IMR-90 (cell line): ENCODE results near the gene SLAMF8. TPM values are rescaled to one million over a fixed set of nuclear protein-coding genes. Genes with fewer than 3 reads are reported as not detected.
A peak's percentile ranks its signal among the peaks of the same experiment; 100 is the strongest.

Experiments used
- ATAC-seq: fragments of 200-7000 bp; cut with Tn5 transposase; 2 replicates; pipeline ENCODE4 v1.9.1; 2020; ENCODE audit warnings: low read depth, mild to moderate bottlenecking, moderate library complexity
- BruUV-seq: library from RNA; stranded (reverse); fragments of 400-500 nt; replicated peaks from 2 replicates; lab custom pipeline; 2021; lab: Mats Ljungman, UMichigan
- CTCF ChIA-PET: fragments of 300-600 bp; formaldehyde crosslinking; extraction: SDS; loops from one replicate; lab custom pipeline; 2021; ENCODE audit warnings: antibody characterized with exemption; lab: Yijun Ruan, JAX
- POLR2A ChIA-PET: fragments of 300-600 bp; sonication (Branson Sonifier 250); formaldehyde crosslinking; loops from one replicate; lab custom pipeline; 2022; ENCODE audit warnings: antibody characterized with exemption; ENCODE audit not compliant: unreplicated experiment; lab: Charles Lee
- DNase-seq: peaks from one replicate; pipeline ENCODE4 v3.0.0; 2013
- H2AFZ ChIP-seq: replicated peaks from 2 replicates; pipeline ENCODE3; 2013; ENCODE audit warnings: low read length, mild to moderate bottlenecking; ENCODE audit not compliant: poor library complexity
- H2AK5ac ChIP-seq: 2 replicates; pipeline ENCODE4 v1.6.1; 2013; ENCODE audit warnings: low read depth, low read length, inconsistent platforms
- H2AK9ac ChIP-seq: replicated peaks from 2 replicates; pipeline ENCODE3; 2013; ENCODE audit warnings: mild to moderate bottlenecking, low read depth, low read length, moderate library complexity; ENCODE audit not compliant: poor library complexity
- H2BK120ac ChIP-seq: 2 replicates; pipeline ENCODE4 v1.6.1; 2013; ENCODE audit warnings: low read depth, low read length, inconsistent platforms
- H2BK15ac ChIP-seq: 3 replicates; pipeline ENCODE4 v1.6.1; 2013; ENCODE audit warnings: low read depth, low read length, inconsistent platforms
- H2BK20ac ChIP-seq: 2 replicates; pipeline ENCODE4 v1.6.1; 2013; ENCODE audit warnings: low read depth, mild to moderate bottlenecking, inconsistent platforms, low read length, moderate library complexity
- H2BK5ac ChIP-seq: 2 replicates; pipeline ENCODE4 v1.6.1; 2013; ENCODE audit warnings: mild to moderate bottlenecking, low read depth, low read length, inconsistent platforms; ENCODE audit not compliant: poor library complexity, severe bottlenecking
- H3K14ac ChIP-seq: replicated peaks from 2 replicates; pipeline ENCODE4 v1.6.1; 2013; ENCODE audit warnings: low read depth, low read length, inconsistent platforms
- H3K18ac ChIP-seq: 2 replicates; pipeline ENCODE4 v1.6.1; 2013; ENCODE audit warnings: low read depth, low read length, control low read depth
- H3K23ac ChIP-seq: 2 replicates; pipeline ENCODE4 v1.6.1; 2013; ENCODE audit warnings: low read depth, low read length, inconsistent platforms
- H3K27ac ChIP-seq: 2 replicates; pipeline ENCODE4 v1.5.1; 2013; ENCODE audit warnings: mild to moderate bottlenecking, control low read depth, low read length; ENCODE audit not compliant: insufficient read depth
- H3K27me3 ChIP-seq: 2 replicates; pipeline ENCODE4 v1.6.1; 2013; ENCODE audit warnings: low read length; ENCODE audit not compliant: control insufficient read depth, insufficient read depth
- H3K36me3 ChIP-seq: 2 replicates; pipeline ENCODE4 v1.6.1; 2013; ENCODE audit warnings: low read length, mixed read lengths; ENCODE audit not compliant: control insufficient read depth, insufficient read depth
- H3K4ac ChIP-seq: 2 replicates; pipeline ENCODE4 v1.6.1; 2013; ENCODE audit warnings: low read depth, low read length, inconsistent platforms
- H3K4me1 ChIP-seq: 2 replicates; pipeline ENCODE4 v1.6.1; 2013; ENCODE audit warnings: low read length, mixed read lengths; ENCODE audit not compliant: control insufficient read depth, insufficient read depth
- H3K4me2 ChIP-seq: 2 replicates; pipeline ENCODE4 v1.6.1; 2013; ENCODE audit warnings: low read depth, mild to moderate bottlenecking, control low read depth, low read length, moderate library complexity
- H3K4me3 ChIP-seq: 2 replicates; pipeline ENCODE4 v1.5.1; 2013; ENCODE audit warnings: low read depth, mild to moderate bottlenecking, control low read depth, low read length, moderate library complexity; ENCODE audit not compliant: insufficient read depth
- H3K56ac ChIP-seq: 2 replicates; pipeline ENCODE4 v1.6.1; 2013; ENCODE audit warnings: low read length, inconsistent platforms; ENCODE audit not compliant: insufficient read depth; ENCODE audit errors: extremely low read depth
- H3K79me1 ChIP-seq, 2 experiments: 2 replicates each; pipeline ENCODE4 v1.6.1; 2013; ENCODE audit warnings: low read length in 2 of 2, inconsistent platforms in 1 of 2, low read depth in 1 of 2
- H3K9ac ChIP-seq: 2 replicates; pipeline ENCODE4 v1.6.1; 2013; ENCODE audit warnings: low read depth, low read length, control low read depth
- H3K9me1 ChIP-seq: 2 replicates; pipeline ENCODE4 v1.6.1; 2013; ENCODE audit warnings: low read length, inconsistent platforms; ENCODE audit not compliant: insufficient read depth
- H3K9me3 ChIP-seq: 2 replicates; pipeline ENCODE4 v1.6.1; 2013; ENCODE audit warnings: low read length; ENCODE audit not compliant: control insufficient read depth, insufficient read depth
- H4K20me1 ChIP-seq: 2 replicates; pipeline ENCODE4 v1.6.1; 2013; ENCODE audit warnings: low read length, inconsistent platforms; ENCODE audit not compliant: insufficient read depth
- H4K5ac ChIP-seq: 2 replicates; pipeline ENCODE4 v1.6.1; 2013; ENCODE audit warnings: mild to moderate bottlenecking, low read depth, low read length, control low read depth
- H4K8ac ChIP-seq, 2 experiments: 2 replicates each; pipeline ENCODE4 v1.6.1; 2013; ENCODE audit warnings: low read depth in 2 of 2, low read length in 2 of 2, control low read depth in 1 of 2, inconsistent platforms in 1 of 2
- H4K91ac ChIP-seq: 2 replicates; pipeline ENCODE4 v1.6.1; 2013; ENCODE audit warnings: low read depth, low read length, inconsistent platforms; ENCODE audit not compliant: insufficient read depth
- BHLHE40 ChIP-seq: fragments of 150-350 bp; IDR thresholded peaks from 2 replicates; pipeline ENCODE4 v1.6.1; 2016; ENCODE audit warnings: mild to moderate bottlenecking, low read depth, low read length
- CEBPB ChIP-seq: IDR thresholded peaks from 2 replicates; pipeline ENCODE4 v1.6.1; 2012; ENCODE audit warnings: low read depth, low read length, improper control_type of control experiment
- CHD1 ChIP-seq: IDR thresholded peaks from 2 replicates; pipeline ENCODE4 v1.6.1; 2012; ENCODE audit warnings: low read depth, low read length, improper control_type of control experiment
- FOS ChIP-seq: fragments of 150-350 bp; IDR thresholded peaks from 2 replicates; pipeline ENCODE4 v1.6.1; 2016; ENCODE audit warnings: low read depth, low read length
- MAFK ChIP-seq: IDR thresholded peaks from 2 replicates; pipeline ENCODE4 v1.6.1; 2012; ENCODE audit warnings: low read depth, low read length, improper control_type of control experiment
- MAZ ChIP-seq: IDR thresholded peaks from 2 replicates; pipeline ENCODE4 v1.6.1; 2012; ENCODE audit warnings: low read depth, mild to moderate bottlenecking, low read length, improper control_type of control experiment, moderate library complexity, borderline replicate concordance
- MXI1 ChIP-seq: IDR thresholded peaks from 2 replicates; pipeline ENCODE4 v1.6.1; 2012; ENCODE audit warnings: low read depth, mild to moderate bottlenecking, low read length, moderate library complexity, borderline replicate concordance
- NFE2L2 ChIP-seq: fragments of 150-350 bp; IDR thresholded peaks from 2 replicates; pipeline ENCODE4 v1.6.1; 2016; ENCODE audit warnings: low read depth, mild to moderate bottlenecking, low read length
- POLR2A ChIP-seq: IDR thresholded peaks from 2 replicates; pipeline ENCODE4 v1.6.1; 2012; ENCODE audit warnings: mild to moderate bottlenecking, low read depth, low read length
- RAD21 ChIP-seq: IDR thresholded peaks from 2 replicates; pipeline ENCODE4 v1.6.1; 2012; ENCODE audit warnings: low read length, improper control_type of control experiment
- RCOR1 ChIP-seq: IDR thresholded peaks from 2 replicates; pipeline ENCODE4 v1.6.1; 2012; ENCODE audit warnings: mild to moderate bottlenecking, low read length, improper control_type of control experiment; ENCODE audit not compliant: insufficient replicate concordance
- RFX5 ChIP-seq: IDR thresholded peaks from 2 replicates; pipeline ENCODE4 v1.8.0; 2012; ENCODE audit warnings: low read depth, mild to moderate bottlenecking, low read length, moderate library complexity
- SMC3 ChIP-seq: fragments of 150-350 bp; IDR thresholded peaks from 2 replicates; pipeline ENCODE4 v1.6.1; 2016; ENCODE audit warnings: low read depth, mild to moderate bottlenecking, antibody characterized with exemption, low read length, moderate library complexity
- WGBS, 2 experiments: methylation state at CpG; one replicate each; pipeline versions ENCODE4 v1.1.5 to v1.1.7; 2013; ENCODE audit warnings: missing lambda C conversion rate in 2 of 2; ENCODE audit not compliant: insufficient read length in 1 of 2; ENCODE audit errors: extremely low coverage in 2 of 2; 5-methylcytosine and 5-hydroxymethylcytosine counted together
- dilution Hi-C: fragments of 300-500 bp; cut with HindIII; formaldehyde crosslinking; loops from one replicate; pipeline ENCODE4 v1.14.3; 2018; ENCODE audit warnings: low sequenced_read_pairs; ENCODE audit not compliant: unreplicated experiment
- in situ Hi-C: fragments of 300-500 bp; cut with MboI; formaldehyde crosslinking; loops from 3 replicates; pipeline ENCODE4 v1.14.3; 2019; ENCODE audit warnings: low sequenced_read_pairs, inconsistent platforms, mixed read lengths
- intact Hi-C: fragments of 100-400 bp; cut with micrococcal nuclease; formaldehyde crosslinking; loops from 2 replicates; pipeline ENCODE4 v1.10.0; 2022
- polyA plus RNA-seq, 3 experiments: library from polyadenylated mRNA; depleted of rRNA; stranded (reverse); fragments of >200 nt; gene quantifications; 2 replicates each; pipeline ENCODE4 v1.2.3, GENCODE V29; 2012; ENCODE audit warnings: low replicate concordance in 1 of 3
- total RNA-seq: library from RNA; depleted of rRNA; stranded (reverse); fragments of >200 nt; gene quantifications from 2 replicates; pipeline ENCODE4 v1.2.3, GENCODE V29; 2012
- TF ChIP-seq, protein P1 (sequence below): conservative IDR thresholded peaks from 2 replicates; pipeline ENCODE4 v1.5.1; 2012; ENCODE audit warnings: mild to moderate bottlenecking, low read depth, low read length, improper control_type of control experiment
- TF ChIP-seq, protein P2 (sequence below): fragments of 150-350 bp; IDR thresholded peaks from 2 replicates; pipeline ENCODE4 v1.6.1; 2017; ENCODE audit warnings: mild to moderate bottlenecking, antibody characterized with exemption, low read length, low read depth
- TF ChIP-seq, protein P3 (sequence below): fragments of 150-350 bp; IDR thresholded peaks from 2 replicates; pipeline ENCODE4 v1.6.1; 2016; ENCODE audit warnings: low read depth, mild to moderate bottlenecking, low read length, moderate library complexity, borderline replicate concordance

SLAMF8 gene
- total and polyA plus RNA-seq, 2 of the 4 experiments (the other 2 are of a cell fraction): 0.07 TPM; not detected in 1

DNA sequence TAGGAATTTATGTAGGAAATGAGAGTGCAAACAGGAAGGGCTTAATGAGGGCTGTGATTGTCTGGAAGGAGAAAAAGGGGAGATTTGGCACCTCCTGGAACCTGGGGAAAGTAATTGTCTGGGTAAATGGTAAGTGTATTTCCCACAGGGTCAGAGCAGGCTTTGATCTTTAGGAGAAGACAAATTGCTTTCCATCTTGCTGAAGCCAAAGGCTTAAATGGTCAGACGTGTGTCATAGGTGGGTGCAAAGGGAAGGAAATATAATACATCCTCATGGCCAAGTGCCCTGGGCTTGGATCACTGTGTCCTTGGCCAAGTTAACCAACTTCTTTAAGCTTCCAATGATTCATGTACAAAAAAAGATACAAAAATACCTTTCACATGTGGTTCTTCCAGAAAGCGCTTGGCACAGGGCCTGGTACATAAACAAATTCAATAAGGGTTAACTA, 47.2 kb upstream of the SLAMF8 start:
- no peaks in the 10 kb centered on the region for H3K36me3 ChIP-seq
- no peak overlapping the region for H2AFZ ChIP-seq
- H2AK5ac ChIP-seq: no peak overlapping the region
- no peaks in the 10 kb centered on the region for H3K9me1 ChIP-seq
- no peaks in the 10 kb centered on the region for H3K4me1 ChIP-seq
- no peak overlapping the region for H2AK9ac ChIP-seq
- TF ChIP-seq POLR2A (no peak), CEBPB (no peak), RAD21 (no peak), FOS (no peak), RCOR1 (no peak), BHLHE40 (no peak), MXI1 (no peak), MAZ (no peak), RFX5 (no peak), NFE2L2 (no peak), SMC3 (no peak), CHD1 (no peak), MAFK (no peak)
- TF ChIP-seq, protein P1, sequence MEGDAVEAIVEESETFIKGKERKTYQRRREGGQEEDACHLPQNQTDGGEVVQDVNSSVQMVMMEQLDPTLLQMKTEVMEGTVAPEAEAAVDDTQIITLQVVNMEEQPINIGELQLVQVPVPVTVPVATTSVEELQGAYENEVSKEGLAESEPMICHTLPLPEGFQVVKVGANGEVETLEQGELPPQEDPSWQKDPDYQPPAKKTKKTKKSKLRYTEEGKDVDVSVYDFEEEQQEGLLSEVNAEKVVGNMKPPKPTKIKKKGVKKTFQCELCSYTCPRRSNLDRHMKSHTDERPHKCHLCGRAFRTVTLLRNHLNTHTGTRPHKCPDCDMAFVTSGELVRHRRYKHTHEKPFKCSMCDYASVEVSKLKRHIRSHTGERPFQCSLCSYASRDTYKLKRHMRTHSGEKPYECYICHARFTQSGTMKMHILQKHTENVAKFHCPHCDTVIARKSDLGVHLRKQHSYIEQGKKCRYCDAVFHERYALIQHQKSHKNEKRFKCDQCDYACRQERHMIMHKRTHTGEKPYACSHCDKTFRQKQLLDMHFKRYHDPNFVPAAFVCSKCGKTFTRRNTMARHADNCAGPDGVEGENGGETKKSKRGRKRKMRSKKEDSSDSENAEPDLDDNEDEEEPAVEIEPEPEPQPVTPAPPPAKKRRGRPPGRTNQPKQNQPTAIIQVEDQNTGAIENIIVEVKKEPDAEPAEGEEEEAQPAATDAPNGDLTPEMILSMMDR: no peak
- TF ChIP-seq, protein P2, sequence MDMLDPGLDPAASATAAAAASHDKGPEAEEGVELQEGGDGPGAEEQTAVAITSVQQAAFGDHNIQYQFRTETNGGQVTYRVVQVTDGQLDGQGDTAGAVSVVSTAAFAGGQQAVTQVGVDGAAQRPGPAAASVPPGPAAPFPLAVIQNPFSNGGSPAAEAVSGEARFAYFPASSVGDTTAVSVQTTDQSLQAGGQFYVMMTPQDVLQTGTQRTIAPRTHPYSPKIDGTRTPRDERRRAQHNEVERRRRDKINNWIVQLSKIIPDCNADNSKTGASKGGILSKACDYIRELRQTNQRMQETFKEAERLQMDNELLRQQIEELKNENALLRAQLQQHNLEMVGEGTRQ: no peak
- TF ChIP-seq, protein P3, sequence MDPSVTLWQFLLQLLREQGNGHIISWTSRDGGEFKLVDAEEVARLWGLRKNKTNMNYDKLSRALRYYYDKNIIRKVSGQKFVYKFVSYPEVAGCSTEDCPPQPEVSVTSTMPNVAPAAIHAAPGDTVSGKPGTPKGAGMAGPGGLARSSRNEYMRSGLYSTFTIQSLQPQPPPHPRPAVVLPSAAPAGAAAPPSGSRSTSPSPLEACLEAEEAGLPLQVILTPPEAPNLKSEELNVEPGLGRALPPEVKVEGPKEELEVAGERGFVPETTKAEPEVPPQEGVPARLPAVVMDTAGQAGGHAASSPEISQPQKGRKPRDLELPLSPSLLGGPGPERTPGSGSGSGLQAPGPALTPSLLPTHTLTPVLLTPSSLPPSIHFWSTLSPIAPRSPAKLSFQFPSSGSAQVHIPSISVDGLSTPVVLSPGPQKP: no peak
- H3K9me3 ChIP-seq: no peaks in the 10 kb centered on the region
- no TSS peak for BruUV-seq
- no peaks in the 10 kb centered on the region; the same call in 1 of the 2 replicates for H3K27me3 ChIP-seq
- ChIA-PET CTCF (no interaction called here), POLR2A (no interaction called here)
- H3K4ac ChIP-seq: no peak overlapping the region
- DNase-seq (peak; percentile 46), ATAC-seq (no peak)
- H4K8ac ChIP-seq: no peak overlapping the region
- H3K23ac ChIP-seq: no peak overlapping the region
- no peak overlapping the region for H3K14ac ChIP-seq
- intact Hi-C loops: no loop called here
- no peak overlapping the region for H4K5ac ChIP-seq
- H3K27ac ChIP-seq: no peak overlapping the region
- no peak overlapping the region for H3K18ac ChIP-seq
- dilution Hi-C loops: loop anchor here (25.0 kb wide), 1 partner anchor 108 kb away; no protein-coding TSS in a partner anchor
- no peak overlapping the region for H2BK20ac ChIP-seq
- no peaks in the 10 kb centered on the region for H3K79me1 ChIP-seq
- H4K91ac ChIP-seq: no peak overlapping the region
- no peak overlapping the region for H3K4me2 ChIP-seq
- H2BK15ac ChIP-seq: no peak overlapping the region
- H4K20me1 ChIP-seq: no peaks in the 10 kb centered on the region
- in situ Hi-C loops: no loop called here
- WGBS, 2 experiments: no CpG with 5 or more reads among the region's 2 CpGs
- no peak overlapping the region for H3K9ac ChIP-seq
- no peak overlapping the region for H3K56ac ChIP-seq
- H2BK5ac ChIP-seq: no peak overlapping the region
- no peak overlapping the region for H2BK120ac ChIP-seq
- H3K4me3 ChIP-seq: no peak overlapping the region
